B cell (primary cell): ENCODE measurements around the gene TM9SF2.

ENCODE experiments used
- EZH2 ChIP-seq: IDR thresholded peaks from 2 replicates; pipeline ENCODE4 v1.6.1; 2012; ENCODE audit warnings: borderline replicate concordance, low read depth, mild to moderate bottlenecking, moderate library complexity, low read length; ENCODE audit not compliant: insufficient read depth, poor library complexity, severe bottlenecking
- TF ChIP-seq, protein P1 (sequence below): fragments of 200-600 bp; IDR thresholded peaks from one replicate; pipeline ENCODE4 v1.8.0; 2022; ENCODE audit warnings: antibody characterized with exemption, mild to moderate bottlenecking

- TF ChIP-seq, protein P1, sequence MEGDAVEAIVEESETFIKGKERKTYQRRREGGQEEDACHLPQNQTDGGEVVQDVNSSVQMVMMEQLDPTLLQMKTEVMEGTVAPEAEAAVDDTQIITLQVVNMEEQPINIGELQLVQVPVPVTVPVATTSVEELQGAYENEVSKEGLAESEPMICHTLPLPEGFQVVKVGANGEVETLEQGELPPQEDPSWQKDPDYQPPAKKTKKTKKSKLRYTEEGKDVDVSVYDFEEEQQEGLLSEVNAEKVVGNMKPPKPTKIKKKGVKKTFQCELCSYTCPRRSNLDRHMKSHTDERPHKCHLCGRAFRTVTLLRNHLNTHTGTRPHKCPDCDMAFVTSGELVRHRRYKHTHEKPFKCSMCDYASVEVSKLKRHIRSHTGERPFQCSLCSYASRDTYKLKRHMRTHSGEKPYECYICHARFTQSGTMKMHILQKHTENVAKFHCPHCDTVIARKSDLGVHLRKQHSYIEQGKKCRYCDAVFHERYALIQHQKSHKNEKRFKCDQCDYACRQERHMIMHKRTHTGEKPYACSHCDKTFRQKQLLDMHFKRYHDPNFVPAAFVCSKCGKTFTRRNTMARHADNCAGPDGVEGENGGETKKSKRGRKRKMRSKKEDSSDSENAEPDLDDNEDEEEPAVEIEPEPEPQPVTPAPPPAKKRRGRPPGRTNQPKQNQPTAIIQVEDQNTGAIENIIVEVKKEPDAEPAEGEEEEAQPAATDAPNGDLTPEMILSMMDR, result no peak
- TF ChIP-seq EZH2, result no peak
Measured at GRCh38 chr13:99582511-99582910, 81.2 kb downstream of the TM9SF2 start.
